Hypothalamus (tissue), 51 donors: ENCODE data around the gene PPIA.
A peak's percentile ranks its signal among the peaks of the same experiment; 100 is the strongest.

ENCODE experiments used
- DNase-seq, 51 donors: peaks; one replicate each; lab custom pipeline; 2025; lab: John Stamatoyannopoulos, UW

PPIA gene

DNA sequence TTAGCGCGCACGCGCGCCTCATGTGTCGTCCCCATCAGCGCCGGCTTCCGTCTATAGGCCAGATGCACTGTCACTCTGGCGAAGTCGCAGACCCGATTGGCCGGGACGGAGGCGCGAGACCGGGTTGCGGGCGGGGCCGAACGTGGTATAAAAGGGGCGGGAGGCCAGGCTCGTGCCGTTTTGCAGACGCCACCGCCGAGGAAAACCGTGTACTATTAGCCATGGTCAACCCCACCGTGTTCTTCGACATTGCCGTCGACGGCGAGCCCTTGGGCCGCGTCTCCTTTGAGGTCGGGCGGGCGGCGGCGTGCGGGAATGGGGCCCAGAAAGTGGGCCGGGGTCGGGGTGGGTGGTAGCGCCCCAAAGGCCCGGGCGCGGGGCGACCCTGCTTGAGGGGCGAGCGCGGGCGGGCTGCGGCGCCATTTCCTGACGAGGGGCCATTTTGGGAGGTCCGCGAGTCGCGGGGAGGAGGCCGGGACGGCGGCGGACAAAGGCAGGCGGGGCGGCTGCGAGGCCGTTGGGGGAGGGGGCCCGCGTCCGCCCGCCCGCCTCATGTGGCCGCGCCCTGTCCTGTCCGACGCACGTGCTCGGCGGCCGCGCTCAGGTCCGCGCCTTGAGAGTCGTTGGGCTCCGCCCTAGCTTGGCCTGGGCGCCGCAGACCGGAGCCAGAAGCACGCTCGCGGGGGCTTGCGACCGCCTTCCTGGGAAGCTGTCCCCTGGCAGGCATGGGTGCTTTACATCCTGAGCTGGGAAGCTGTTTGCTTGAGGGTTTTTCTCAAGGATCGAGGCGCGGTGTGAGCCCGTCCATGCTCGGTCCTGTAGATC is at the start of gene PPIA:
Gene PPIA (plus strand): TSS at position 178 of the 825 bp plus-strand sequence. CDS start 44 bp downstream, at position 222.
- peak; percentile 57 to 98 (median 96) for DNase-seq

DNA sequence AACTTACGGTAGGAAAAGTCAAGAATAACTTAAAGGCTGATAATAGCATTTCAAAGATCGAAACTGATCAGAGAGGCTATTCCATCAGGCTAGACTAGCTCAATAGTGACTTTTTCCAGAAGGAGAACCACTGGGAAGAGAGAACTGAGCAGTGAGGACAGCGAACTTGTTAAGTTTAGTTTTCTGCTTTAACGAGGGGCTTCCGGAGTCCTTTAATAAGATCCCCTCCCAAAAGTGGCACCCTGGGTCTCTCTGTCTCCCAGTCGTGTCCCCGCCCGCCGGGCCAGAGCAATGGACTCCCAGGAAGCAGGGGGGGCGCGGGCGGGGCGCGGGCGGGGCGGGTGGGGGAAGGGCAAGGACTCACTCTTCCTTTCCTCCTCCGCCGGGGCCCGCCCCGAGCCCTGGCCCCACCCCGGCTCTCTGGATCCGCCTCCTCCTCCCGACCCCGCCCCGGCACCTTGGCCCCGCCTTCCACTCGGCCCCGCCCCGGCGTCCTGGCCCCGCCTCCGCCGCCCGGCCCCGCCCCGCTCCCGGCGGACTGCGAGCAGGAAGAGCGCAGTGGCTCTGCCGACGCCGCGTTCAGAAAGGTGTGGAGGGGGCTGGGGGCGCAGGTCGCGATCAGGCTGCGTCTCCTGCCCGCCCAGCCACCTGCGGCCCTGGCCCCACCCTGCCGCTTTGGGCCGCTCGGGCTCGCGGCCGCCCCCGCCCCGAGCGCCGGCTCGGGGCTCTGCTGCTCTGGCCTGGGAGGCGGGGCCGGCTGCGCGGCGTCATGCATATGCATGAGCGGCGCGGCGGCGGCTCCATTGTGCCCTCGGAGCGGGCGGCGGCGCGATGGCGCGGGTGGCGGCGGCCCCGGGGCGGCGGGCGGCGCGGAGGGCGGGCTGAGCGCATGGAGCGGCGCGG is 48.2 kb upstream of the PPIA start, which contains the start of gene ZMIZ2:
Gene ZMIZ2 (plus strand): TSS at position 803 of the 903 bp plus-strand sequence. CDS start 7,403 bp downstream, outside the sequence.
- DNase-seq, result peak; percentile 32 to 97 (median 91)

GRCh38 chr7:44748948-44749731 is 47.3 kb upstream of the PPIA start:
- peak in 1 of 51 donors; percentile 16 for DNase-seq

DNA sequence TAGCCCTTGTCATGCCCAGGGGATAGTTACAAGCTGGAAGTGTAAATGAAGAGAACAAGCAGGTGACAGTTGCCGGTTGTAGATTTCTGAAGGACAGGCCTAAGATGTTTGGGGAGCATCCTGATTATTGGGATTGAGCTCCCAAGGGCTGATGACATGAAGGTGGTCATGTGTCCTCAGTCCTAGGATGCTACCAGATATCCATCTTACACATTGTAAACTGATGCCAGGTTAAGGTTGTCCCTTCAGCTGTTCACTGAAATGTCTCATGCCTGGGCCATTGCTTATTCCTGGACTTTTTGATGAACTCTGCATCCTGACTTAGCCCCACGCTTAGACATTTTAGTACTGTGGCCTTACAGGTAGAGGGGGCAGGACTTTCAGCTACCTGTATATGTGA is 46.5 kb upstream of the PPIA start:
- no peak for DNase-seq

GRCh38 chr7:44750424-44750823 is 46.1 kb upstream of the PPIA start:
- no peak for DNase-seq

GRCh38 chr7:44750921-44751571 is 45.4 kb upstream of the PPIA start:
- DNase-seq, result no peak

- DNase-seq, result no peak
Measured at GRCh38 chr7:44752822-44753221, 43.7 kb upstream of the PPIA start.

DNA sequence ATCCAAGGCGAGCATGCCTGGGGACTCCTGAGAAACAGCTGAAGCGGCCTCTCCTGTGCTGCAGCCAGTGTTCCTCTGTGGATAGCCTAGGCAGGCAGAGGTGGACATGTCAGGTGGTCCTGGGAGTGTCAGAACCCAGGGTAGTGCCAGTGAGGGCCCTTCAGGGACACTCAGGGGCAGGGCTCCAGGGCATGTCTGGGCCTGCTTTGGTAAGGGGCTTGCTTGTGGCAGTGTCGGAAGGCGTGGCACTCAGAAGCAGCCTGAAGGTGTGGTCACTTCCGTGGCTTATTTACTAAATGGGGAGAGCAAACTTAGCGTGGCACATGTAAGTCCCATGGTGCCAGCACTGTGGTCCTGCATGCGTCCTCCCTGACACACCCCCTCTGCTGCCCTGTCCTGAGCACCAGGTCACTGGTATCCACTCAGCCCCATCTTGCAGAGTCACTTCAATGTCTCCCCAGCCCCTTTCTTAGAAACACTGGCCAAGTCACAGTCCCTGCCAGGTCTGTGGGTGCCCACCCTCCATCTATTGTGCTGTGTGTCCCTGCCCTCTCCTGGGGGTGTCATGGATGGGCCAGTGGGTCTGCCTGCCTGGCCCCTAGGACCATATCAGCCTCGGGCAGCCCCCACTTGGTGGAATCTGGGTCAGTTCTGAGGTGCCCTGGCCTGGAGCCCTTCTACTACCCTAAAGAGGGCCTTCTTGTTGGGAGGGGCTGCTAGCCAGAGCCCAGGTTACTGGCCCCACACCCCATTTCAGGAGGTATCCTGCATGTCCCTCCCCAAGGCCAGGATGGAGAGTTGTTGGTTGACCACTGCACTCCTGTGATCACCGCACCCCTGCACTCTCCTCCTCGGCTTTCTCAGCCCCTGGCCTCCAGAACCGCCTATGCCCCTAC is 41.4 kb upstream of the PPIA start:
- DNase-seq, result no peak

DNA sequence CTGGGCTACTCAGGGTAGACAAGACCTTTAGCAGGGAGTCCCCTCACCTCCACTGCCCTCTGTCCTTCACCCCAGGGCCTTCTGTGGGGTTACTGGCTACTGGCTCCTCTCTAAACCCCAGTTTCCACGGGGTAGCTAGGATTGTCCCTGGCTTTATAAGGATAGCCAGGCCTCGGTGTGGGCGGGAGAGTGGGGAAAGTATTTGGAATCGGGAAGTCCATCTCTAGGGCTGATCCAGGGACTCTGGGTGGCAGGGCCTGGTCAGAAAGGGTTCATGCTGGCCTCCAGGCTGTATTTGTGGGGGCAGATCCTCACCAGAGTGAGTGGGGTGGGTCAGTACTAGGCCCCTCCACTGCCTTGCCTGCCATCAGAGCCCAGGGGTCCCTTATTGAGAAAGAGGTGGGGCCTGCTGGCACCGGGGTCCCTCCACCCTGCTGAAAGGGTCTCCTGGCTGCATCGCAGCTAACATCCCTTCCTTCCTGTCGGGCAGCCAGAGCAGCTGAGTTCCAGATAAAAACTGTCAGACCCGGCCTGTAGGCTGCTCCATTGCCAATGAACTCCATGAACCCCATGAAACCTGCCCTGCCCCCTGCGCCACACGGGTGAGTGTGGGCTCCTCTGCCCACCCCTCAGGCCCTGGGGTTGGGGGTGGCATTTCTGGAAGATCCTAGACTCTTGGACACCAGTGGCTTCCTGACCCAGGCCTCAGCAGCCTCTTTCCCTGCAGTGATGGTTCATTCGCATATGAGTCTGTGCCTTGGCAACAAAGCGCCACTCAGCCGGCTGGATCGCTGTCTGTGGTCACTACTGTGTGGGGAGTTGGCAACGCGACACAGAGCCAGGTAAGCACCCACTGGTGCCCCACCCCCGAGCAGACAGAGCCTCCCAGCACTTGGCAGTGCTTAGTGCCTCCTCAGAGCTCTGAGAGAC is 40.5 kb upstream of the PPIA start:
- DNase-seq, result no peak

DNA sequence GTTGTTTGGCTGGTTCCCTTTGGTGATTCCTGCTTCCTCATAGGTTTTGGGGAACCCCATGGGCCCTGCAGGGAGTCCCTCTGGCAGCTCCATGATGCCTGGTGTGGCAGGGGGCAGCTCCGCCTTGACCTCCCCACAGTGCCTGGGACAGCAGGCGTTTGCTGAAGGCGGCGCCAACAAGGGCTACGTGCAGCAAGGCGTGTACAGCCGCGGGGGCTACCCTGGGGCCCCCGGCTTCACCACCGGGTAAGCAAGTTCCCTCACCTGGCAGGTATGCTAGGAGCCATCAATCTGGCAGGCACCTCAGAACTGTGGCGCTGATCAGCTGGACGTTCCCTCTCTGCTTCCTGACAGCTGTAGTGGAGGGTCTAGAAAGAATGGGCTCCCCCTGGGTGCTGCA is 39.6 kb upstream of the PPIA start:
- DNase-seq, result no peak

DNA sequence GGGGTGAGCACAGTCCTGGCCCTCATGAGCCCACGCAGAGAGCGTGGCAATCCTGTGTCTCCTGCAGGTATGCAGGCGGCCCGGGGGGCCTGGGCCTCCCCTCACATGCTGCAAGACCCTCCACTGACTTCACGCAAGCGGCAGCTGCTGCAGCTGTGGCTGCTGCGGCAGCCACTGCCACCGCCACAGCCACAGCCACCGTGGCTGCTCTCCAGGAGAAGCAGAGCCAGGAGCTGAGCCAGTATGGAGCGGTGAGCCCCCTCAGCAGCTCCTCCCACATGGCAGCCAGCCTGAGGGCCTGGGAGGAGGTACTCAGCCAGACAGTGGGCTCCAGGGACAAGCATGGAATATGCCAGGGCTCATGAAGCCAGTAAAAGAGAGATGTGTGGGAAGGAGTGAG is 39.2 kb upstream of the PPIA start:
- DNase-seq, result peak in 23 of 51 donors; percentile 23 to 62 (median 36)

- no peak for DNase-seq
Measured at GRCh38 chr7:44757739-44758138, 38.7 kb upstream of the PPIA start.

DNA sequence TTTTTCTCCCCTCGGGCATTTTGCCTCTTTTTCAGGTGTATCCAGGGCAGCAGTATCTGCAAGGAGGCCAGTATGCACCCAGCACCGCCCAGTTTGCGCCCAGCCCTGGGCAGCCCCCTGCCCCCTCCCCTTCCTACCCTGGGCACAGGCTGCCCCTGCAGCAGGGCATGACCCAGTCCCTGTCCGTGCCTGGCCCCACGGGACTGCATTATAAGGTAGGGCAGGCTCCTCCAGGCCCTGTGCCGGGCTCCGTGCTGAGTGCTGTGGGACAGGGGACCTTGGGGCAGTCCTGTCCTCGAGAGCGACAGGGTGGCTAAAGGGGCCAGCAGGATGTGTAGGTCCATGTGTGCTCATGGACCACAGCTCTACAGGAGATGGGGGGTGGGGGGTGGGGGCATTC is 37.2 kb upstream of the PPIA start:
- no peak for DNase-seq

- no peak for DNase-seq
Measured at GRCh38 chr7:44760034-44760580, 36.4 kb upstream of the PPIA start.

DNA sequence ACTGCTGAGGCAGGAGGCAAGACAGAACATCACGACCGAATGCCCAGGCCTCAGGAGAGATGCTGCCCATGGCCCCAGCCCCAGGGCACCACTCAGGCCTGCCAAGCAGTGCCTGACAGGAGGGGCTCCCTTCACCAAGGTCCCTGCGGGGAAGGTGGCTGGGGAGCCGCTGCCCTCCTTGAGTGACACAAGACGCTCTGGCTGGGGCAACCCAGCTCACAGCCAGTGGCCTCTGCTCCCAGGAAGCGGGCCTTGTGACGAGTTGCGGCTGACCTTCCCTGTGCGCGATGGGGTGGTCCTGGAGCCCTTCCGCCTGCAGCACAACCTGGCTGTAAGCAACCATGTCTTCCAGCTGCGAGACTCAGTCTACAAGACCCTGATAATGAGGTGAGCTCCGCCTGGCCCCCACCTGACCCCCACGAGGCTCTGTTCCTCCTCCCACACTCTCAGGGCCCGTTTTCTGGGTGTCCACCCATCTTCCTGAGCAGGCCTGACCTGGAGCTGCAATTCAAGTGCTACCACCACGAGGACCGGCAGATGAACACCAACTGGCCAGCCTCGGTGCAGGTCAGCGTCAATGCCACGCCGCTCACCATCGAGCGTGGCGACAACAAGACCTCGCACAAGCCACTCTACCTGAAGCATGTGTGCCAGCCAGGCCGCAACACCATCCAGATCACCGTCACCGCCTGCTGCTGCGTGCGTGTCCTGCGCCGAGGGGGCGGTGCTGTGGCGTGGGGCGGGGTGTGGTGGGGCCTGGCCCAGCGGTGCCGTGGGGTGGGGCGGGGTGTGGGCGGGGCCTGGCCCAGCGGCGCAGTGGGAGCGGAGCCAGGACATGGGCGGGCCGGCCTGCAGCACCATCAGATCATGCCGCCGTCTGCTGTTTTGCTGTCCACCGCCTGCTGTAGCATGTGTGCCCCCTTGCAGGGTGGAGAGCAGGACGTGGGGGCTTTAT is 35.0 kb upstream of the PPIA start:
- no peak for DNase-seq

DNA sequence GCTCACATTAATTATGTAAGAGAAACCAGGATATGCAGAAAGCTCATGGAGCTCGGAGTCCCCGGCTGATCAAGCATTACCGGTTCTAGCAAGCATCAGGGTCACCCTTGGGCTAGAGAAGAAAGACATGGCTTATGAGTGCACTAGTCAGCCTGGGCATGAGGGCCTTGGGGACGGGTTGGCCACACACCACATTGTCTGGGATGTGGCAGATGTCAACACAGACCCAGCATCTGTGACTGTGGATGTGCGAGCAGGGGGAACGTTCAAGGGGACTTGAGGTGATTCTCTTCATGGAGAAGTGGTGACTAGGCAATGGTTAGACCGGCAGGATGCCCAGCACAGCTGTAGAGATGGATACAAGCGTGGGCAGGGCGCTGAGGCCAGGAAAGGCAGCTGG is 34.2 kb upstream of the PPIA start:
- no peak for DNase-seq
